ENCODE results near the gene PHF19.

DNA sequence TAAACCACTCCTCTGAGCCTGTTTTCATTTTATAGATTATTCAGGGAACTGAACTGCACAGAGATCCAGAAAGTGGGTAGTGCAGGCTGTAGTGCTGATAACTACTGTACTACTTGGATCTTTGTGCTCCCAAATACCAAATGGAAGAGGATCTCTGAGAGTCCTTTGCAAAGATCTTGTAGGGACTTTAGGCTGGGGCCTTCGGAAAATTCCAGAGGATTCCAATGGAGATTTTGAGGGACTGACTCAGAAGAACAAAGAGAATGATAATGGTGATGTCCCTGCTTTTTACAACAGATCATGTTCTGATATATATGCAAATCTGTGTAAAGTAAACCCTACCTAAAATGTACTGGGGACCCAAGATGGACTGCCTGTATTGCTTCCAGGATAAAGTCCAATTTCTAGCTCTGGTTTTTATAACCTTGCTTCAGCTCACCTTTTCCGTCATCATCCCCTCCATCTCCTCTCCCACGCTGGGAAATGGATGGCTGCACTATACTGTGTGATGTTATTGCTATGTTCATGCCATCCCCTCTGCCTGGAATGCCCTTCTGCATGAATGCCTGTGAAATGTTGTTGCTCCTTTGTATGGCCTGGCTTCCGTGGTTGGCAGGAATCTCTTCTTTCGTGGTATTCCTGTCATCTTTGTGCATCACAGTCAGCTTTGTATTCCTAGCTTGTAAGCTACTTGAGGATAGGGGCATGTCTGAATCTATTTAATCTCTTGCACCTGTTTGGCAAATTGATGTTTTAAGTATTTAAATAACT, 24.6 kb downstream of the PHF19 start:
- TF ChIP-seq EZH2phosphoT487 (IDR thresholded peaks at IDR 0.05; ENCODE audit: insufficient read depth, low read depth) = no peak
- TF ChIP-seq EZH2 (IDR thresholded peaks at IDR 0.05; ENCODE audit: insufficient read depth, poor library complexity, severe bottlenecking) = no peak

Measured in GM23248 (cell line).